H1 (cell line): Measurements from ENCODE around the gene TAS2R3. TPM values are rescaled to one million over a fixed set of nuclear protein-coding genes. Genes with fewer than 3 reads are reported as not detected.

Experiments used
- CTCF ChIA-PET: fragments of 300-600 bp; sonication (Branson Sonifier 250); formaldehyde crosslinking; loops from one replicate; lab custom pipeline; 2021; ENCODE audit not compliant: partially characterized antibody; lab: Charles Lee
- POLR2A ChIA-PET: fragments of 300-600 bp; sonication (Branson Sonifier 250); formaldehyde crosslinking; loops from one replicate; lab custom pipeline; 2021; ENCODE audit warnings: inconsistent platforms; ENCODE audit not compliant: partially characterized antibody; lab: Charles Lee
- DNase-seq, 2 experiments: peaks; one replicate each; pipeline versions ENCODE4 v3.0.0 to v3.0.0-alpha.2; 2010 to 2022; ENCODE audit warnings: low spot score in 2 of 2, low read depth in 1 of 2, mixed read lengths in 1 of 2
- FAIRE-seq: peaks from 2 replicates; lab custom pipeline; 2011; peaks lifted over from hg19 to GRCh38; lab: Jason Lieb, UNC
- H2AFZ ChIP-seq: 2 replicates; pipeline ENCODE4 v1.8.1; 2012; ENCODE audit warnings: low read length, inconsistent platforms
- H2AK5ac ChIP-seq: 2 replicates; pipeline ENCODE4 v1.6.1; 2013; ENCODE audit warnings: low read depth, low read length
- H2BK120ac ChIP-seq: replicated peaks from 2 replicates; pipeline ENCODE3; 2013; ENCODE audit warnings: low read depth, low read length, inconsistent platforms
- H2BK12ac ChIP-seq: 2 replicates; pipeline ENCODE4 v1.6.1; 2013; ENCODE audit warnings: low read depth, low read length
- H2BK15ac ChIP-seq: 2 replicates; pipeline ENCODE4 v1.6.1; 2013; ENCODE audit warnings: low read length
- H2BK20ac ChIP-seq: 2 replicates; pipeline ENCODE4 v1.6.1; 2013; ENCODE audit warnings: low read length
- H2BK5ac ChIP-seq: 2 replicates; pipeline ENCODE4 v1.6.1; 2013; ENCODE audit warnings: low read depth, low read length
- H3K14ac ChIP-seq: 2 replicates; pipeline ENCODE4 v1.6.1; 2013; ENCODE audit warnings: inconsistent platforms; ENCODE audit not compliant: insufficient read length
- H3K18ac ChIP-seq: 2 replicates; pipeline ENCODE4 v1.6.1; 2013; ENCODE audit warnings: low read length; ENCODE audit errors: extremely low read depth
- H3K23ac ChIP-seq: 2 replicates; pipeline ENCODE4 v1.6.1; 2013; ENCODE audit warnings: inconsistent platforms; ENCODE audit not compliant: insufficient read length
- H3K23me2 ChIP-seq: 2 replicates; pipeline ENCODE4 v1.6.1; 2013; ENCODE audit warnings: low read depth, low read length
- H3K27ac ChIP-seq: 2 replicates; pipeline ENCODE4 v1.6.1; 2011; ENCODE audit warnings: low read depth, low read length, inconsistent platforms
- H3K27me3 ChIP-seq, 4 experiments: replicated peaks in 1 of 4; 1 replicate in 1 of 4; 2 replicates in 3 of 4; pipeline versions ENCODE4 v1.6.1 to v1.8.1; 2011 to 2013; ENCODE audit warnings: low read length in 3 of 4, mild to moderate bottlenecking in 3 of 4, inconsistent platforms in 2 of 4, mixed read lengths in 2 of 4, moderate library complexity in 1 of 4; ENCODE audit not compliant: control insufficient read depth in 3 of 4, insufficient read depth in 3 of 4; ENCODE audit errors: extremely low read depth in 1 of 4
- H3K36me3 ChIP-seq, 4 experiments: 2 replicates each; pipeline versions ENCODE4 v1.6.1 to v1.8.1; 2011 to 2013; ENCODE audit warnings: mild to moderate bottlenecking in 4 of 4, low read length in 3 of 4, moderate library complexity in 2 of 4, control low read depth in 1 of 4, inconsistent platforms in 1 of 4; ENCODE audit not compliant: insufficient read depth in 4 of 4, control insufficient read depth in 2 of 4
- H3K4ac ChIP-seq: replicated peaks from 2 replicates; pipeline ENCODE3; 2013; ENCODE audit warnings: low read length, low read depth, mixed read lengths, inconsistent platforms; ENCODE audit not compliant: insufficient read length
- H3K4me1 ChIP-seq, 4 experiments: replicated peaks in 1 of 4; 1 replicate in 1 of 4; 2 replicates in 3 of 4; pipeline versions ENCODE4 v1.6.1 to v1.8.1; 2011 to 2013; ENCODE audit warnings: low read length in 3 of 4, inconsistent platforms in 2 of 4, mixed read lengths in 1 of 4; ENCODE audit not compliant: insufficient read depth in 4 of 4, control insufficient read depth in 3 of 4
- H3K4me2 ChIP-seq, 2 experiments: 2 replicates each; pipeline versions ENCODE4 v1.6.1 to v1.8.1; 2011 to 2013; ENCODE audit warnings: low read depth in 2 of 2, low read length in 2 of 2, control low read depth in 1 of 2, inconsistent platforms in 1 of 2, mild to moderate bottlenecking in 1 of 2; ENCODE audit not compliant: insufficient read depth in 1 of 2
- H3K4me3 ChIP-seq, 4 experiments: fragments of 200-600, 300-600 bp in 1 of 4; sonication (generic), shearing (Covaris generic), sonication (Bioruptor Twin) in 1 of 4; 2 replicates each; pipeline versions ENCODE4 v1.5.1 to v1.8.1; 2011 to 2016; ENCODE audit warnings: low read length in 4 of 4, low read depth in 3 of 4, control low read depth in 2 of 4, inconsistent platforms in 2 of 4, mild to moderate bottlenecking in 2 of 4, mixed read lengths in 1 of 4, moderate library complexity in 1 of 4; ENCODE audit not compliant: insufficient read depth in 2 of 4; ENCODE audit errors: extremely low read depth in 1 of 4
- H3K56ac ChIP-seq: replicated peaks from 2 replicates; pipeline ENCODE3; 2013; ENCODE audit warnings: low read depth, mild to moderate bottlenecking, mixed read lengths, low read length, inconsistent platforms; ENCODE audit not compliant: insufficient read length
- H3K79me1 ChIP-seq: 2 replicates; pipeline ENCODE4 v1.6.1; 2013; ENCODE audit warnings: low read depth, low read length, control low read depth
- H3K79me2 ChIP-seq, 2 experiments: 2 replicates each; pipeline versions ENCODE4 v1.6.1 to v1.8.1; 2012 to 2013; ENCODE audit warnings: low read length in 2 of 2, mild to moderate bottlenecking in 2 of 2, inconsistent platforms in 1 of 2; ENCODE audit not compliant: insufficient read depth in 2 of 2, control insufficient read depth in 1 of 2
- H3K9ac ChIP-seq, 4 experiments: replicated peaks in 1 of 4; 1 replicate in 1 of 4; 2 replicates in 3 of 4; pipeline versions ENCODE4 v1.6.1 to v1.8.1; 2011 to 2013; ENCODE audit warnings: low read depth in 3 of 4, low read length in 3 of 4, control low read depth in 2 of 4, mild to moderate bottlenecking in 2 of 4, moderate library complexity in 2 of 4, inconsistent platforms in 1 of 4; ENCODE audit errors: extremely low read depth in 1 of 4
- H3K9me3 ChIP-seq, 2 experiments: 2 replicates each; pipeline versions ENCODE4 v1.6.1 to v1.8.1; 2012 to 2013; ENCODE audit warnings: mild to moderate bottlenecking in 2 of 2, moderate library complexity in 2 of 2, control low read depth in 1 of 2, inconsistent platforms in 1 of 2, low read depth in 1 of 2, low read length in 1 of 2, mixed read lengths in 1 of 2; ENCODE audit not compliant: insufficient read depth in 2 of 2
- H4K20me1 ChIP-seq, 2 experiments: replicated peaks in 1 of 2; 2 replicates each; pipeline versions ENCODE3 to v1.8.1; 2011 to 2013; ENCODE audit warnings: inconsistent platforms in 2 of 2, low read length in 2 of 2, mild to moderate bottlenecking in 1 of 2; ENCODE audit not compliant: insufficient read depth in 2 of 2, control insufficient read depth in 1 of 2
- H4K5ac ChIP-seq: 2 replicates; pipeline ENCODE4 v1.6.1; 2013; ENCODE audit warnings: low read length, low read depth, mixed read lengths, inconsistent platforms; ENCODE audit not compliant: insufficient read length
- H4K8ac ChIP-seq: 2 replicates; pipeline ENCODE4 v1.8.0; 2013; ENCODE audit warnings: mild to moderate bottlenecking, moderate library complexity, low read length, inconsistent platforms; ENCODE audit not compliant: insufficient read depth; ENCODE audit errors: extremely low read depth
- H4K91ac ChIP-seq: replicated peaks from 2 replicates; pipeline ENCODE3; 2013; ENCODE audit warnings: low read length, mixed read lengths, inconsistent platforms; ENCODE audit not compliant: insufficient read length
- ASH2L ChIP-seq: fragments of 200-600, 300-600 bp; sonication (generic); IDR thresholded peaks from one replicate; pipeline ENCODE4 v1.7.1; 2017; ENCODE audit warnings: low read length
- BACH1 ChIP-seq: IDR thresholded peaks from 2 replicates; pipeline ENCODE4 v1.6.1; 2012; ENCODE audit warnings: low read length, improper control_type of control experiment
- CEBPB ChIP-seq: IDR thresholded peaks from 2 replicates; pipeline ENCODE4 v1.6.1; 2012; ENCODE audit warnings: low read depth, low read length
- KDM5A ChIP-seq: fragments of 200-600 bp; IDR thresholded peaks from 2 replicates; pipeline ENCODE4 v1.7.1; 2012; ENCODE audit warnings: mild to moderate bottlenecking, low read length, inconsistent platforms, mixed read lengths
- RBBP5 ChIP-seq: IDR thresholded peaks from 2 replicates; pipeline ENCODE4 v1.7.1; 2012; ENCODE audit warnings: low read depth, mild to moderate bottlenecking, inconsistent platforms, low read length, moderate library complexity, borderline replicate concordance
- WGBS, 2 experiments: shearing (Covaris generic) in 1 of 2; methylation state at CpG; one replicate each; pipeline versions ENCODE4 v1.1.6 to v1.1.7; 2013 to 2015; ENCODE audit warnings: low lambda C conversion rate in 2 of 2, mixed read lengths in 2 of 2, inconsistent platforms in 1 of 2, low coverage in 1 of 2, missing lambda C conversion rate in 1 of 2; ENCODE audit not compliant: insufficient replicate concordance in 2 of 2, insufficient coverage in 1 of 2, insufficient read length in 1 of 2; ENCODE audit errors: extremely low coverage in 1 of 2, missing lambda C conversion rate in 1 of 2; 5-methylcytosine and 5-hydroxymethylcytosine counted together
- polyA plus RNA-seq, 7 experiments: library from polyadenylated mRNA; depleted of rRNA in 3 of 7; stranded (reverse) in 5 of 7; unstranded in 2 of 7; fragments of >200 nt in 5 of 7; fragments of 200-250 nt in 2 of 7; gene quantifications; 1 replicate in 5 of 7; 2 replicates in 1 of 7; 4 replicates in 1 of 7; pipeline versions ENCODE4 v1.2.1 to v1.2.3, GENCODE V29; 2011 to 2013; ENCODE audit warnings: missing spikeins in 2 of 7, mixed read lengths in 2 of 7
- total RNA-seq: library from RNA; stranded (reverse); fragmentation: NEBNext Ultra II Directional; extraction: Animal tissue kit (Norgen Biotek cat#: 25700); gene quantifications from 2 replicates; pipeline ENCODE4 v1.2.1, GENCODE V29; 2021

TAS2R3 gene
- total and polyA plus RNA-seq, 2 of the 8 experiments (the other 6 are each of a cell fraction or from before 2014, with no cell fraction given) = 0.48 to 0.99 TPM

DNA sequence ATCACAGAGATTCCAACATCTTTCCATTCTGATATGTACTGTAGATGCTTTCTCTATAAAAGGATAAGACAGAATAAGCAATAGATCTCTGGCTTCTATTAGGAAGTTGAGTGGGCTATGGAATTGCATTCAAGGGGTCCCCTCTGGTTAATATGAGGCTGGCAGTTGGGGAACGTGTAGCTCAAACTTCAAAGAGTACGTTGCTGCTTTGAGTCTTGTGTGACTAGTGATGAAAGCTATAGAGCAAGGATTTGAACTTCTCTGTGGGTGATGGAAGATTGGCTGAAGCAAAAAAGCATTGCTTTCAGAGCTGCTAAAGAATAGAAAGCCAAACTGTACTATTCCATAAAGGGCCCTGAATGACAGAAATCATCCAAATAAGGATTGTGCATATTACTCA, 49.3 kb upstream of the TAS2R3 start:
- peaks cover 3% of the 10 kb centered on the region; the same call in 1 of the 2 replicates for H3K23me2 ChIP-seq
- no peaks in the 10 kb centered on the region for H4K20me1 ChIP-seq
- TF ChIP-seq ASH2L (no peak), BACH1 (no peak), CEBPB (no peak), RBBP5 (no peak), KDM5A (no peak)
- no peak overlapping the region for H3K4me3 ChIP-seq
- no peak overlapping the region for H4K5ac ChIP-seq
- H4K8ac ChIP-seq = no peak overlapping the region
- no peak overlapping the region for H2AFZ ChIP-seq
- CTCF ChIA-PET = interaction anchor here (0.9 to 1.2 kb wide), 4 partner anchors 14 to 69 kb away, joined by 3 to 5 read pairs (median 4); partner anchors contain the start of gene SSBP1
- H3K23ac ChIP-seq = no peak overlapping the region
- H4K91ac ChIP-seq = no peak overlapping the region
- no peaks in the 10 kb centered on the region for H3K27me3 ChIP-seq
- H3K18ac ChIP-seq = no peak overlapping the region
- H3K79me2 ChIP-seq = no peaks in the 10 kb centered on the region
- no peak overlapping the region for H3K27ac ChIP-seq
- 75% methylated on average over 2 of the region's 2 CpGs; no CpG with 5 or more reads in 1 of the 2 experiments for WGBS, 2 experiments
- no peak overlapping the region for H2BK15ac ChIP-seq
- no peak overlapping the region for H3K56ac ChIP-seq
- H3K36me3 ChIP-seq = no peaks in the 10 kb centered on the region
- FAIRE-seq (no peak), DNase-seq (no peak)
- POLR2A ChIA-PET = interaction anchor here (0.9 to 4.3 kb wide), 3 partner anchors 10 to 23 kb away, joined by 3 to 21 read pairs (median 3); partner anchors contain the start of gene SSBP1
- no peak overlapping the region for H3K14ac ChIP-seq
- no peak overlapping the region for H3K4ac ChIP-seq
- H3K79me1 ChIP-seq = no peaks in the 10 kb centered on the region
- H3K9me3 ChIP-seq = no peaks in the 10 kb centered on the region
- no peak overlapping the region for H2AK5ac ChIP-seq
- H3K4me2 ChIP-seq = no peak overlapping the region
- no peak overlapping the region for H2BK12ac ChIP-seq
- H3K9ac ChIP-seq = no peak overlapping the region
- H2BK5ac ChIP-seq = no peak overlapping the region
- no peak overlapping the region for H2BK120ac ChIP-seq
- H3K4me1 ChIP-seq = peaks cover 0 to 8% (median 0%) of the 10 kb centered on the region in 4 experiments; a peak in 1 of 7 replicates
- H2BK20ac ChIP-seq = no peak overlapping the region
